LNCAP (cell line): ENCODE results near the gene STAT6.

Source experiments
- TF ChIP-seq, protein P1 (sequence below): fragments of 450-650 bp; IDR thresholded peaks from 2 replicates; pipeline ENCODE4 v1.5.1; 2017; ENCODE audit warnings: mild to moderate bottlenecking

Gene STAT6

GRCh38 chr12:57087691-57088353, 23.3 kb downstream of the STAT6 start:
- TF ChIP-seq, protein P1, sequence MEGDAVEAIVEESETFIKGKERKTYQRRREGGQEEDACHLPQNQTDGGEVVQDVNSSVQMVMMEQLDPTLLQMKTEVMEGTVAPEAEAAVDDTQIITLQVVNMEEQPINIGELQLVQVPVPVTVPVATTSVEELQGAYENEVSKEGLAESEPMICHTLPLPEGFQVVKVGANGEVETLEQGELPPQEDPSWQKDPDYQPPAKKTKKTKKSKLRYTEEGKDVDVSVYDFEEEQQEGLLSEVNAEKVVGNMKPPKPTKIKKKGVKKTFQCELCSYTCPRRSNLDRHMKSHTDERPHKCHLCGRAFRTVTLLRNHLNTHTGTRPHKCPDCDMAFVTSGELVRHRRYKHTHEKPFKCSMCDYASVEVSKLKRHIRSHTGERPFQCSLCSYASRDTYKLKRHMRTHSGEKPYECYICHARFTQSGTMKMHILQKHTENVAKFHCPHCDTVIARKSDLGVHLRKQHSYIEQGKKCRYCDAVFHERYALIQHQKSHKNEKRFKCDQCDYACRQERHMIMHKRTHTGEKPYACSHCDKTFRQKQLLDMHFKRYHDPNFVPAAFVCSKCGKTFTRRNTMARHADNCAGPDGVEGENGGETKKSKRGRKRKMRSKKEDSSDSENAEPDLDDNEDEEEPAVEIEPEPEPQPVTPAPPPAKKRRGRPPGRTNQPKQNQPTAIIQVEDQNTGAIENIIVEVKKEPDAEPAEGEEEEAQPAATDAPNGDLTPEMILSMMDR, result no peak

- TF ChIP-seq, protein P1, result no peak
Measured at GRCh38 chr12:57087010-57087690, 24.0 kb downstream of the STAT6 start.

DNA sequence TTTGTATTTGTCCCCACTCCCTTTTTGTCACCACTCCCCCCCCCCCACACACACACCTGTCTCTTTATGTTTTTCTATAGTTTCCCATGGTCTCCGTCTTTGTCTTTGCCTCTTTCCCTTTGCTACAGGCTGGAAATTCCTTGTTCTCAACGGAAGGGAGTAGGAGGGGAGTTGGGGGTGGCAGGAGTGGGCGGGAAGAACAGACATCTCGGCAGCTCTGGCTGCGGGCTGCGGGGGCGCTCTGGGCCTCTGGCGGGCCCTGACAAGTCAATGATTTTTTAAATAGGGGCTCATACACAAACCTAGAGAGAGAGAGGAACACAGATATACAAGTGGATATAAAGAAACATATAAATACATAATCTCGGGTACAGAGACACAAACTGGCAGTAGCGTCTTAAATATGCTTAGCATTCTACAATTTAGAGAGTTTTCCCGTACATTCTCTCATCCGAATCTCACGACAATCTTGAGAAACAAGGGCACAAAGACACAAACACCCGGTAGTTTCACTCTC, 24.6 kb downstream of the STAT6 start:
- TF ChIP-seq, protein P1, result no peak

DNA sequence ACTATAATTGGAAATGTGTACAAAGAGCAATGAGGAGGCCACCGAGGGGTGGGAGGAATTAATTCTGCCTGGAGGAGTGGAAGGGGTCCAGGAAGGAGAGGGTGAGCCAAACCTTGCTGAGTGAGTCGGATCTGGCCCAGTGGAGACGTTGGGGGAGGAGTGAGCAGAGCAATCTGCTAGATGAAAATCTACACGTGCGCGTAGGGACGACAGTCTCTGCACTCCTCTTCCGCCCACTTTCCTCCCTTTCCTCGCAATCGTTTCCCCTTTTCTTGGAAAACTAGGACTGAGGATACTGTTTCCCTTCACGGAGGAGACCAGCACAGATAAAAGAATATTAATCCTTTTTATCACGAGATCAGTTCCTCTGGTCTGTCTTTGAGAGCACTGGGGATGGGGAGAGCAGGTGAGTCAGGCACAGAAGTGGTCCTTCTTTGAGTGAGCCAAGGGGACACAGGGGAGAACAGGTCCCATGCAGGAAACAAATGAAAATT, 25.1 kb downstream of the STAT6 start:
- TF ChIP-seq, protein P1, result no peak

DNA sequence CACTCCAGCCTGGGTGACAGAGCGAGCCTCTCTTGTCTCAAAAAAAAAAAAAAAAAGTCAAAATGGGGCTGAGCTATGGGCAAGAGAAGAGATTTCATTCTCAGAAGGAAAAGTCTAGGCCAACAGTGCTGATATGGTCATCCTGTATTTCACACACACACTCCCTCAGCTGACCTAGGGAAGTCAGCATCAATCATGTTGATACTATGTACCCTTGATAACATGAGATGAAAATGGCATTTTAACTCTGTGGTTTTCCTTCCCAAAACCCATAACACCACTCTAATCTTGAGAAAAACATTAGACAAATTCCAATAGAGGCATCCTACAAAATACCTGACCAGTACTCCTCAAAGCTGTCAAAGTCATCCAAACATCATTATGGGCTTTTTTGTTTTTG, 30.3 kb downstream of the STAT6 start:
- TF ChIP-seq, protein P1, result no peak

- TF ChIP-seq, protein P1, result no peak
Measured at GRCh38 chr12:57079821-57080220, 31.3 kb downstream of the STAT6 start.

DNA sequence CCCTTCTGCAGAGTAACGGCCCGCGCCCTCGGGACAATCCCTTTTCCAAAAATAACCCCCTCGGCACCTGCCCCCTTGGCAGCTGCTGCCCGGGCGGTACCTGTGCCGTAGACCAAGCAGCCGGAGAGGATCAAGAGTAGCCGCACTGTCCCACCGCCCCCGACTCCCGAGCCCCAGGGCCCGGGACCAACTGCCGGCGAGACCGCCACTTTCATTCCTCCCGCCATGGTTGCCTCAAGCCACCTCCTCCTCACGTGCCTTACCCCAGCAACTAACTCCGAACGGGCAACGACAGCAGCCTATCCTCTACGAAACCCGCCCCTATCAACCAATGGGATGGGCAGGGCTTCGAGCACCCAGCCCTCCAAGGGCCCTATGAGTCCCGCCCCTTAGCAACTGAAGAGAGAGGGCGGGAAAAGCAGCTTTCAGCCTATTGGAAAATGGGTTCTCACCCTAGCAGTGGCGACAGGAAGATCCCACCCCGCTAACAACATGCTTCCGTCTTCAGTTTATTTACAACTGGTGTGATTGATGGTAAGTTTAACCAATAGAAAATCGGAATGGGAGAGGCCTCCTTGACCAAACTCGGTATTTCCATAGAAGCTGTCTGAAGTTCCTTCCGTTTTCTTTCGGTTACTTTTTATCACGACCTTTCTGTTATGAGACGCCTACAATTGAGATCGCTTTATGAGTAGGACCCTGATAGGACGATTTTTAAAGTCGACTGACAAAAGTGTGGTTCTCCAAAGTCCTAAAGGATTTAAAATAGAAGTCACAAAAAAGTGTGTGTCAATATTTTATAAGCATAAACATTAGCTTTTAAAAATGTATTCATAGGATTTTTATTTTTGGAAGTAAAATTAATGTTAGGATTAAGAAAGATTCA, 32.4 kb downstream of the STAT6 start, which contains the start of gene NEMP1:
TSS of gene NEMP1 (minus strand) at position 273 of the 886 bp plus-strand sequence. CDS start at position 227, 46 bp downstream.
- TF ChIP-seq, protein P1, result no peak
